HepG2 (cell line): ENCODE measurements around the gene DPEP2NB. TPM values are rescaled to one million over a fixed set of nuclear protein-coding genes. Genes with fewer than 3 reads are reported as not detected.

Source experiments
- ATAC-seq: fragments of 200-7000 bp; cut with Tn5 transposase; 3 replicates; pipeline ENCODE4 v1.9.1; 2020; ENCODE audit warnings: mild to moderate bottlenecking, moderate library complexity
- BruUV-seq: library from RNA; stranded (reverse); fragments of 400-500 nt; replicated peaks from 2 replicates; lab custom pipeline; 2021; lab: Mats Ljungman, UMichigan
- CTCF ChIA-PET: fragments of 300-600 bp; formaldehyde crosslinking; extraction: SDS; loops from one replicate; lab custom pipeline; 2021; ENCODE audit warnings: low total read pairs, inconsistent platforms, low intra/inter-chr PET ratio; lab: Yijun Ruan, JAX
- POLR2A ChIA-PET: fragments of 350-600 bp; sonication (Branson Sonifier 250); formaldehyde crosslinking; loops from one replicate; lab custom pipeline; 2020; ENCODE audit warnings: antibody characterized with exemption, inconsistent platforms; lab: Yijun Ruan, JAX
- DNase-seq: peaks from one replicate; pipeline ENCODE4 v3.0.0-alpha.2; 2015; ENCODE audit warnings: low spot score
- FAIRE-seq: peaks from 3 replicates; lab custom pipeline; 2011; peaks lifted over from hg19 to GRCh38; lab: Jason Lieb, UNC
- H2AFZ ChIP-seq: one replicate; pipeline ENCODE4 v1.6.1; 2011; ENCODE audit warnings: low read length, inconsistent platforms
- H3K27ac ChIP-seq: fragments of 300-600 bp; 3 replicates; pipeline ENCODE4 v1.8.0; 2011; ENCODE audit warnings: mixed run types, mild to moderate bottlenecking, mixed read lengths, low read length, inconsistent platforms; ENCODE audit not compliant: insufficient read depth; ENCODE audit errors: extremely low read length
- H3K27me3 ChIP-seq, 2 experiments: fragments of 200-600 bp in 1 of 2; 2 replicates in 1 of 2; 3 replicates in 1 of 2; pipeline versions ENCODE4 v1.6.0 to v1.8.0; 2011; ENCODE audit warnings: low read length in 2 of 2, mild to moderate bottlenecking in 2 of 2, moderate library complexity in 2 of 2, inconsistent platforms in 1 of 2; ENCODE audit not compliant: insufficient read depth in 2 of 2, control insufficient read depth in 1 of 2
- H3K36me3 ChIP-seq, 2 experiments: fragments of 200-600 bp in 1 of 2; replicated peaks in 1 of 2; 2 replicates in 1 of 2; 3 replicates in 1 of 2; pipeline versions ENCODE4 v1.5.1 to v1.8.0; 2011; ENCODE audit warnings: low read length in 2 of 2, inconsistent platforms in 1 of 2; ENCODE audit not compliant: insufficient read depth in 2 of 2, control insufficient read depth in 1 of 2
- H3K4me1 ChIP-seq: 2 replicates; pipeline ENCODE4 v1.5.1; 2012; ENCODE audit warnings: low read length, inconsistent platforms; ENCODE audit not compliant: insufficient read depth
- H3K4me2 ChIP-seq: 2 replicates; pipeline ENCODE4 v1.6.0; 2011; ENCODE audit warnings: low read depth, low read length, inconsistent platforms
- H3K4me3 ChIP-seq, 3 experiments: fragments of 200-600 bp in 1 of 3; sonication (generic), shearing (Covaris generic) in 1 of 3; replicated peaks in 1 of 3; 2 replicates each; pipeline ENCODE4 v1.5.1; 2011 to 2016; ENCODE audit warnings: low read length in 3 of 3, inconsistent platforms in 2 of 3, low read depth in 2 of 3, mild to moderate bottlenecking in 2 of 3, control low read depth in 1 of 3, mixed read lengths in 1 of 3; ENCODE audit not compliant: insufficient read depth in 1 of 3
- H3K79me2 ChIP-seq: one replicate; pipeline ENCODE4 v1.6.1; 2011; ENCODE audit warnings: low read length, inconsistent platforms; ENCODE audit not compliant: insufficient read depth
- H3K9ac ChIP-seq: 2 replicates; pipeline ENCODE4 v1.6.0; 2011; ENCODE audit warnings: mild to moderate bottlenecking, low read depth, low read length, inconsistent platforms; ENCODE audit not compliant: insufficient read depth
- H3K9me3 ChIP-seq: 2 replicates; pipeline ENCODE4 v1.5.1; 2012; ENCODE audit warnings: mild to moderate bottlenecking, low read length
- H4K20me1 ChIP-seq: 2 replicates; pipeline ENCODE4 v1.6.0; 2011; ENCODE audit warnings: inconsistent platforms, mild to moderate bottlenecking, low read length, moderate library complexity; ENCODE audit not compliant: insufficient read depth
- FOXO4 ChIP-seq: sonication (generic); formaldehyde crosslinking; conservative IDR thresholded peaks from 2 replicates; pipeline ENCODE4 v1.8.1; 2023; ENCODE audit warnings: missing genetic modification reagents
- HDAC1 ChIP-seq: sonication (generic); formaldehyde crosslinking; IDR thresholded peaks from 2 replicates; pipeline ENCODE4 v1.5.1; 2020; ENCODE audit warnings: mild to moderate bottlenecking, missing genetic modification reagents
- HNRNPL ChIP-seq: fragments of 200-400 bp; formaldehyde crosslinking; IDR thresholded peaks from 2 replicates; pipeline ENCODE4 v1.6.1; 2017; ENCODE audit warnings: mild to moderate bottlenecking, low read depth, low read length
- JUND ChIP-seq: sonication (generic); formaldehyde crosslinking; IDR thresholded peaks from 2 replicates; pipeline ENCODE4 v1.8.0; 2022; ENCODE audit warnings: mild to moderate bottlenecking, missing genetic modification reagents
- NCOA1 ChIP-seq: sonication (generic); formaldehyde crosslinking; IDR thresholded peaks from 2 replicates; pipeline ENCODE4 v1.9.0; 2021; ENCODE audit warnings: missing genetic modification reagents
- RARG ChIP-seq: sonication (generic); formaldehyde crosslinking; IDR thresholded peaks from 2 replicates; pipeline ENCODE4 v1.4.0; 2020; ENCODE audit warnings: low read depth, mild to moderate bottlenecking, missing genetic modification reagents
- REL ChIP-seq: sonication (generic); formaldehyde crosslinking; conservative IDR thresholded peaks from 2 replicates; pipeline ENCODE4 v1.8.0; 2022; ENCODE audit warnings: mild to moderate bottlenecking, missing genetic modification reagents, moderate library complexity
- REXO4 ChIP-seq: sonication (generic); formaldehyde crosslinking; IDR thresholded peaks from 2 replicates; pipeline ENCODE4 v1.8.0; 2022; ENCODE audit warnings: missing genetic modification reagents, mild to moderate bottlenecking, borderline replicate concordance
- SNAI1 ChIP-seq: sonication (generic); formaldehyde crosslinking; IDR thresholded peaks from 2 replicates; pipeline ENCODE4 v1.5.0; 2020; ENCODE audit warnings: mild to moderate bottlenecking, missing genetic modification reagents, borderline replicate concordance
- TAF15 ChIP-seq: fragments of 200-400 bp; formaldehyde crosslinking; IDR thresholded peaks from one replicate; pipeline ENCODE4 v1.6.1; 2018; ENCODE audit warnings: mild to moderate bottlenecking, low read depth, low read length; ENCODE audit not compliant: poor library complexity, severe bottlenecking
- ZBTB2 ChIP-seq: sonication (generic); formaldehyde crosslinking; IDR thresholded peaks from 2 replicates; pipeline ENCODE4 v1.8.0; 2022; ENCODE audit warnings: low read depth, missing genetic modification reagents
- ZFP36L1 ChIP-seq: sonication (generic); formaldehyde crosslinking; IDR thresholded peaks from 2 replicates; pipeline ENCODE4 v1.8.0; 2022; ENCODE audit warnings: mild to moderate bottlenecking, missing genetic modification reagents, moderate library complexity
- ZNF253 ChIP-seq: sonication (generic); formaldehyde crosslinking; IDR thresholded peaks from 2 replicates; pipeline ENCODE4 v1.8.0; 2022; ENCODE audit warnings: mild to moderate bottlenecking, missing genetic modification reagents, borderline replicate concordance
- ZNF672 ChIP-seq: sonication (generic); formaldehyde crosslinking; IDR thresholded peaks from 2 replicates; pipeline ENCODE4 v1.8.1; 2022; ENCODE audit warnings: missing genetic modification reagents
- ZNF776 ChIP-seq: sonication (generic); formaldehyde crosslinking; IDR thresholded peaks from 2 replicates; pipeline ENCODE4 v1.4.0; 2020; ENCODE audit warnings: mild to moderate bottlenecking, missing genetic modification reagents
- ZNF780A ChIP-seq: sonication (generic); formaldehyde crosslinking; IDR thresholded peaks from 2 replicates; pipeline ENCODE4 v1.8.0; 2022; ENCODE audit warnings: mild to moderate bottlenecking, missing genetic modification reagents, moderate library complexity
- ZNF850 ChIP-seq: sonication (generic); formaldehyde crosslinking; conservative IDR thresholded peaks from 2 replicates; pipeline ENCODE4 v1.9.0; 2021; ENCODE audit warnings: mild to moderate bottlenecking, missing genetic modification reagents
- WGBS: methylation state at CpG from one replicate; pipeline ENCODE4 v1.1.6; 2017; ENCODE audit warnings: low lambda C conversion rate; 5-methylcytosine and 5-hydroxymethylcytosine counted together
- in situ Hi-C: cut with HindIII; loops from 2 replicates; pipeline ENCODE4 v1.10.0; 2017; ENCODE audit warnings: low pct_unique_long_range_greater_than_20kb; ENCODE audit not compliant: extremely low pct_ligation_motif_present
- intact Hi-C: fragments of 100-400 bp; cut with micrococcal nuclease; formaldehyde crosslinking; loops from one replicate; pipeline ENCODE4 v1.10.0; 2022; ENCODE audit not compliant: unreplicated experiment
- polyA plus RNA-seq, 8 experiments: library from polyadenylated mRNA; depleted of rRNA in 3 of 8; stranded (reverse) in 7 of 8; unstranded in 1 of 8; fragments of >200 nt; fragmentation: Illumina TruSeq in 4 of 8; extraction: Trizol in 4 of 8; gene quantifications; 2 replicates each; pipeline versions ENCODE4 v1.2.1 to v1.2.3, GENCODE V29; 2011 to 2016; ENCODE audit warnings: low read depth in 4 of 8, missing spikeins in 1 of 8, mixed read lengths in 1 of 8; ENCODE audit not compliant: insufficient read depth in 1 of 8
- total RNA-seq, 5 experiments: library from RNA; depleted of rRNA; stranded (reverse); fragments of >200 nt; fragmentation: Illumina TruSeq; extraction: Trizol; gene quantifications; 2 replicates each; pipeline ENCODE4 v1.2.3, GENCODE V29; 2016; ENCODE audit warnings: low read depth in 1 of 5
- TF ChIP-seq, protein P1 (sequence below): sonication (generic); formaldehyde crosslinking; IDR thresholded peaks from 2 replicates; pipeline ENCODE4 v1.8.0; 2022; ENCODE audit warnings: mild to moderate bottlenecking, missing genetic modification reagents, moderate library complexity

The DPEP2NB gene
- total and polyA plus RNA-seq, 2 of the 13 experiments (the other 11 are each of a cell fraction or from before 2014, with no cell fraction given), result not detected

- no peak for DNase-seq
- Histone ChIP-seq H3K36me3 (no peaks in the 10 kb centered on the region), H2AFZ (no peak overlapping the region), H4K20me1 (no peaks in the 10 kb centered on the region), H3K4me1 (peaks cover 37% of the 10 kb centered on the region), H3K9ac (no peak overlapping the region), H3K4me3 (peak overlapping the region in 1 of 3 experiments; percentile 74; a peak in 1 of 6 replicates), H3K79me2 (no peaks in the 10 kb centered on the region), H3K27me3 (peaks cover 2 to 22% of the 10 kb centered on the region in 2 experiments), H3K4me2 (peak overlapping the region; percentile 95), H3K9me3 (no peaks in the 10 kb centered on the region), H3K27ac (no peak overlapping the region)
- 17% methylated on average over 1 of the region's 20 CpGs for WGBS
- BruUV-seq, result no TSS peak
- intact Hi-C loops, result loop anchor here (1.0 to 2.0 kb wide), 2 partner anchors 48 to 236 kb away; no protein-coding TSS in a partner anchor
- ChIA-PET CTCF (interaction anchor here (1.2 to 3.0 kb wide), 5 partner anchors 31 to 237 kb away, joined by 3 to 46 read pairs (median 3); partner anchors contain the start of genes DDX28 and DUS2), POLR2A (interaction anchor here (1.5 kb wide), 1 partner anchor 48 kb away, joined by 3 read pairs; no protein-coding TSS in a partner anchor)
- no peak for ATAC-seq
- FAIRE-seq, result no peak
- in situ Hi-C loops, result loop anchor here (5.0 kb wide), 1 partner anchor 50 kb away; no protein-coding TSS in a partner anchor
- TF ChIP-seq TAF15 (no peak), ZNF672 (CRISPR knock-in tag) (0 out of 2 replicates have a peak, but pooled peaks have one; percentile 24), JUND (CRISPR knock-in tag) (0 out of 2 replicates have a peak, but pooled peaks have one; percentile 4), ZNF780A (0 out of 2 replicates have a peak, but pooled peaks have one; percentile 42), REXO4 (CRISPR knock-in tag) (peak; percentile 70; the same call in 1 of the 2 replicates), HDAC1 (CRISPR knock-in tag) (peak; percentile 9; the same call in 1 of the 2 replicates), ZNF253 (peak; percentile 70), RARG (no peak), ZNF776 (CRISPR knock-in tag) (peak; percentile 65; the same call in 1 of the 2 replicates), ZNF850 (0 out of 2 replicates have a peak, but pooled peaks have one; percentile 19), ZFP36L1 (CRISPR knock-in tag) (0 out of 2 replicates have a peak, but pooled peaks have one; percentile 30), SNAI1 (CRISPR knock-in tag) (0 out of 2 replicates have a peak, but pooled peaks have one; percentile 11), ZBTB2 (0 out of 2 replicates have a peak, but pooled peaks have one; percentile 27), NCOA1 (peak; percentile 36; the same call in 1 of the 2 replicates), HNRNPL (0 out of 2 replicates have a peak, but pooled peaks have one; percentile 5), FOXO4 (0 out of 2 replicates have a peak, but pooled peaks have one; percentile 6), REL (CRISPR knock-in tag) (peak; percentile 85; the same call in 1 of the 2 replicates)
- TF ChIP-seq, protein P1, sequence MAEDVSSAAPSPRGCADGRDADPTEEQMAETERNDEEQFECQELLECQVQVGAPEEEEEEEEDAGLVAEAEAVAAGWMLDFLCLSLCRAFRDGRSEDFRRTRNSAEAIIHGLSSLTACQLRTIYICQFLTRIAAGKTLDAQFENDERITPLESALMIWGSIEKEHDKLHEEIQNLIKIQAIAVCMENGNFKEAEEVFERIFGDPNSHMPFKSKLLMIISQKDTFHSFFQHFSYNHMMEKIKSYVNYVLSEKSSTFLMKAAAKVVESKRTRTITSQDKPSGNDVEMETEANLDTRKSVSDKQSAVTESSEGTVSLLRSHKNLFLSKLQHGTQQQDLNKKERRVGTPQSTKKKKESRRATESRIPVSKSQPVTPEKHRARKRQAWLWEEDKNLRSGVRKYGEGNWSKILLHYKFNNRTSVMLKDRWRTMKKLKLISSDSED (CRISPR knock-in tag), result peak; percentile 64; the same call in 1 of the 2 replicates
Measured at GRCh38 chr16:67992661-67993206, 23.0 kb downstream of the DPEP2NB start.
